NCI-H2107 treated with DMSO at 0.1 percent for 48 hours (cell line): ENCODE data around the gene GLG1.

Source experiments
- DNase-seq: peaks from one replicate; lab custom pipeline; 2025; ENCODE audit not compliant: unreplicated experiment; lab: John Stamatoyannopoulos, UW

Gene GLG1

DNA sequence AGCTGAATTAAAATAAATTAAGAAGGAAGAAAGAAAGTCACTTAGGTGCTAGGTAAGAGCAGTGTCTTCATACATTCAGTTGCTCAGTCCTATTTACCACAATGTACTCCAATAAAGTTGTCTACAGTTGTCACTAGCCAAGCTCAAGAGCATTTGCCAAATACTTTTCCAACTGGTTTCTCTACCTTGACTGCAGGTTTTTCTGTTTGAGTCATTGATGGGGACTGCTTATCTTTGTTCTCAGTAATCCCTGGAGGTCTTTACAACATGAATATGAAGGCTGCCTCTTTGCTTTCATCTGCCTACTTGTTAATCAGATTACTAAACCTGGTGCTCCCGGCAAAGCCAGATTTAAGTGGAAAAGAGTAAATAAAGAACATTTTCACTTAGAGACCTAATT lies 121.0 kb downstream of the GLG1 start:
- DNase-seq, result no peak

DNA sequence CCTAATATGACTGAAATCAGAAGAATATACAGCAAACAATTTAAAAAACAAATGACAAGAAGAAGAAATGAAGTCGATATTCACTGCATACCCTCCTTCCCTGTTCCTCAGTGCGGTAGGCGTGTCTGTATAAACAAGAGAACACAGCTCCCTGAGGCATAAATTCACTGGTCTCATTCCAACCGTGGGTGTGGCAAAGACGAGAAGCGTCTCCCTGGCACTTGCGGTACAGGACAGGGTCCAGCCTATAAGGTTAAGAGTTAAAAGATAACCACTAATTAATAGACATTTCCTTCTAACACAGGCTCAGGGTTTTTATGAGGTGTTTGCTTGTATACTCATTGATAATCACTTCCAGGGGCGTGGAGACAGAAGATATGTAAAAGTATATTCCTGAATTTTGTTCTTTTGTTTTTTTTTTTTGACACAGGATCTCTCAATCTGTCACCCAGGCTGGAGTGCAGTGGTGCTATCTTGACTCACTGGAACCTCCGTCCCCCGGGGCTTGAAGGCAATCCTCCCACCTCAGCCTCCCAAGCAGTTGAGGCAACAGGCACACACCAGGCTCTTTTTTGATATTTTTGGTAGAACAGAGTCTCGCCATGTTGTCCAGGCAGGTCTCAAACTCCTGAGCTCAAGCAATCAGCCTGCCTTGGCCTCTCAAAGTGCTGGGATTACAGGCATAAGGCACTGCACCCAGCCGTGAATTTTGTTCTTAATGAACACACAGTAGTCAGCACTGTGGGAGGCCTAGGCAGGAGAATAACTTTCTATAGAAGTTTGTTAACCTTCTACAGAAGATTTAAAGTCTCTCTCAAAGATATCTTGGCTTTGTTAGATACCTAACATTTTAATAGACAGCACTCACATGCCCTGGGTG lies 126.5 kb downstream of the GLG1 start:
- DNase-seq, result no peak

DNA sequence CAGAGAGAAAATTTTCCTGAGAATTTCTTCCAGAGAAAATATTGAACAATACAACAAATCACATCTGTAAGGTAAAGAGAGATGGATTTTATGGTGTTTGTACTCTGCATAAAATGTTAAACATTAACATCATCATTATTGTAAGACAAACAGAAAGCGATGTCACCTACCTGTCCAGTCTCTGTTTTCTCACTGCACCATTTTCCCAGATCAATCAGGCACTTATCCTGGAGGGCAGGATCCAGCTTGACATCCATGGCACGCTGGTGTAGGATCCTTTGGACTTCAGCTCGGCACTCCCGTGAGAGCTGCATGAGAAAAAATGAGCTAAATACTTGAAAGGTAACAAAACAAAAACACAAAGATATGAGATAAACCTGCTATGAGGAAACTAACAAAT lies 129.7 kb downstream of the GLG1 start:
- DNase-seq, result no peak

DNA sequence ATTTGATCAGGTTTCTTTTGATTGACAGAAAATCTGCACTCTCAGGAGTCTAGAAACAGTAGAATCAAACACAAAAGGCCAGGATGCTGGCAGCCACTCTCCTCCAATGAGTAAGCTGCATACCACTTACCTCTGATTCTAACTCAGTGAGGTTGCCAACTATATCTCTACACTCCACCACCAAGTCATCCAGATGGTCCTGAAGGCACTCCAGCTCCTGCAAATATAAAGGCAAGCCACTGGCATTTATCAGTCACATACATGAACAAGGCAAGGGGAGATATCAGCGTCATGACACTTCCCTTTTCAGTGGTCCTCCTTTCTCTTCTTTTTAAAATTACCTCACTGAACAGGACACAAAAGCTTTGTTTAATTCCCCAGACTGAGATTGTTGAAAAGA lies 132.5 kb downstream of the GLG1 start:
- DNase-seq, result no peak

DNA sequence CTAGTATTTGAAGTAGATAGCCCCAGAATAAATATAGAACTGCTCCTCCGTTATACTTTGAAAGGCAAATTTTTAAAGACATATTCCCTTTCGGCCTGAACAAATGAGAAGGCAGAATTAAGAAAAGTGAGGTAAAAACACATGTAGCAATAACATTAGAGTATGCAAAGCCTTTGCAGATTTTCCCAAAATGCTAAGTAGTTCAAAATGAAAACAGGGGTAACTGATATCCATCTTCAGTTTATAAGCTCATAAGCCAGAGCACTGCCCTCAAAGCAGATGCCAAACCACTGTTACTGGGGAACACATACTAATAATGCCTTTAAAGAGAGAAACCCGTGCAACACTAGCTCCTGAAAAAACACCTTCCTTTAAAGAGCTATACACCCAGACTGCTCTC lies 134.4 kb downstream of the GLG1 start:
- no peak for DNase-seq

DNA sequence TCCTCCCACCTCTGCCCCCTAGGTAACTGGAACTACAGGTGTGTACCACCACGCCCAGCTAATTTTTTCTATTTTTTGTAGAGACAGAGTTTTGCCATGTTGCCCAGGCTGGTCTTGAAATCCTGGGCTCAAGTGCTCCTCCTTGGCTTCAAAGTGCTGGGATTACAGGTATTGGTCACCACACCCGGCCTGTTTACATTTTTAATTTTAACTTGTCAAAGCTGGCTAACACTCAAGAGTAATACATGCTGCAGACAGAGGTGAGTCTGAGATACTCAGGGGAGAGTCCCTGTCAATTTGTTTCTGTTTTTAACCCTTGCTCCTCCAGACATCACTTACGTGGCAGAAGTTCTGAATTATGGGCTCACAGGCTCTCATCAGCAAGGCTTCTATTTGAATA lies 134.9 kb downstream of the GLG1 start:
- DNase-seq, result no peak

DNA sequence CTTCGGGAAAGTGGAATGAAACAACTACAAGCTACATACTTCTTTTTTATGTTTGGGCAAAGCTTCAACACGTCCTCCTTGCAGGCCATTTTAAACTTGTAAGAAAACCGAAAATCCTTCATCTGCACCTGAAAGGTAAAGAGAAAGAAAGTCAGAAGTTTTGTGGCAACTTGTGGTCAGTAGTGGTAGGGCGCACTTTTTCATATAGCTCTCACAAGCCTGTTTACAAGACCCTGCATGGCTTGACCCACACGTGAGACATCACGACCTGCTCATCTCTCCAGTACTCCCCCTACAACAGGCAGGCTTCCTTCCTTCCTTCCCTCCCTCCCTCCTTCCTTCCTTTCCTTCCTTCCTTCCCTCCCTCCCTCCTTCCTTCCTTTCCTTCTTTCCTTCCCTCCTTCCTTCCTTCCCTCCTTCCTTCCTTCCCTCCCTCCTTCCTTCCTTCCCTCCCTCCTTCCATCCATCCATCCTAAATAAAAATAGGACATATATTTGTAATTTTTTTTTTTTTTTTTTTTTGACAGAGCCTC lies 136.9 kb downstream of the GLG1 start:
- DNase-seq, result no peak

DNA sequence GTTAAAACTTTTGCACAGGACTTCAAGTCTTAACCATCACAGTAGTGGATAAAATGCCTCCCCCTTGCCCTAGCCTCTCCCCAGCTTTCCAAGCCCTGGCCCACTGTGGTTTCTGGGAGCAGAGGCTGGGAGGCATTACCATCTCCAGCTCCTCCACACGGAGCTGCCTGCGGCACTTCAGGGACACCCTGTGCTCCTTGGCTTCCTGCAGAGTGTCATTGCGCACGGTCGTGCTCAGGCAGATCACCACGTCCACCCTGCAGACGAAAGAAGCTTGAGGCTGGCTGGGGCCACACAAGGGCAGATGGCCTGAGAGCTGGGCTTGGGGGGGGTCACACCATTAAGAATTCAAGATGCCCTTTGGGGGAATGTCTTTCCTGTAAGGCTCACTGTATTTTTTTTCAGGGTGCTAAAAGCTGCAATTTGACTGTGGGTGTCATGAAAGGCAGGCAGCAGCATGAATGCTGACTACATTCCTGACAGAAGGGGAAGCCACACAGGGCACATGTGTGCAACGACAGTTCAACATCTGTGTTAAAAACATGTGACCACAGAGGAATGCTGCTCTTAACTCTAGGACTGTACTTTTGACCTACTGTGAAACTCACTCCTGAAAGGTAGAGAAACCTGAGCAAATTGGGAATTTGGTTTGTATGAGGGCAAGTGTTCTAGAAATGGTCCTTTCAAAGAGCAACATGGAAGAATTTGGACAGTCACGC lies 137.9 kb downstream of the GLG1 start:
- DNase-seq, result no peak

DNA sequence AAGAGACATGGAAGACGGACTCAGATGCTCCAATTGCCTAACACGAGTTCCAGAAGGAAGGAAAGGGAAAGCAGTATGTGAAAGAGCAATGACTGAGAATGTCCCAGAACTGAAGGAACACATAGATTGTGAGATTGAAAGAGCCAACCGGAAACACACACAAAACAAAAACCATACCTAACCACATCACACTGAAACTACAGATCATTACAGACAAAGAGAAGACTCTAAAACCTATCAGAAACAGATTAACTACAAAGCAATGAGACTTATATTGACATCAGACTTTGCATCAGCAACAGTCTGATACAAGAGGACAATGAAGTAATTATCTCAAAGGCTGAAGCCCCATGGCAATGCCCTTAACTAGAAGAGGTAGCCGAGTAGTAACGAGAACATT lies 140.0 kb downstream of the GLG1 start:
- no peak for DNase-seq

DNA sequence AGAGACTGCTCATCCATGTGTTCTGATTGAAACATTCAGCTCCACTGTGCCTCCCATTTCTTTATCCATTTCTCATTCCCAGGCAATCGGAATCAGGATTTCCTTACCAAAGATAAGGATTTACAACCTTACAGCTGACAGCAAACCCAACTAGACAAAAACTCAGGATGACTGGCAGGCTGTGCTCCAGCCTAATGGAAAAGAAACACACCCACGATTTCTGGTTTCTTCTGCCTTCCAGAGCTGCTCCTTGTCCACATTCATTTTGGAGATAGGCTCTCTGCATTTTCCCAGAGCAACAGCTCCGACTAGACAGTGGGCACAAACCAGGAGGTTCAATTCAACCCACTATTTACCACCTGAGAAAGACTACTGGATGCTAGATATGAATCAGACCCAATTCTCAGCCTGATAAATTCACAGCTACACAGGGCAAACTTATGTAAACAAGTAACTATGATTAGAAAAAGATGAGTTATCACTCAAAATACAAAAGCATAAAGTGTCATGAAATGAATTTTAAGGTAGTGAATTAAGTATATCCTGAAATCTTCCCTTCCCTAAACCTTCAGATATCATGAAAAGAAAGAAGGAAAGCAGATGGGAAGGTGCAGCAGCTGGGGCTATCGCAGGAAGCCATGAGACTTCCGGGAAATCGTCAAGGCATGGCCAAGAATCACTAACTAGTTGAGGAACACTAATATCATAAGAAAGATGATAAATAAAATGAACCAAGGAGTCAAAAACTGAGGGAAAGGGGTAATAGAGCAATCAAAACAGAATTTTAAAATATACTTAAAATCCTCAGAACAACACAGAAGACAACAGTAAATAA lies 140.8 kb downstream of the GLG1 start:
- DNase-seq, result no peak

DNA sequence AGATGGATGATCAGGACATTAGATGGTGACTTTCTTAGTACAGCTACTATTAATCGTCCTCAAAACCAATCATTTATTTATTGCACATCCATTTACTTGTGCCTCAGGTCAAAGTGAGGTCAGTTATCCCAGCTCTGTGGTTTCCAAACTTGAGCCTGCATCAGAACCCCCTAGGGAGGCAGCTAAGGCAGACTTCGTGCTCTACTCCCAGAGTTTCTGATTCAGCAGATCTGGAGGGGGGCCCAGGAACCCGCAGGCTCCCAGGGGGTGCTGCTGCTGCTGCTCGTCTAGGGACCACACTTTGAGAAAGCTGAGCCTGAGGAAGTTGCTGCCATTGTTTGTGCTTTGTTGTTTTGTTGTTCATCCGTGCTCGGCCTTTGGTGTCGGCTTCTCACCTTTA lies 141.6 kb downstream of the GLG1 start:
- DNase-seq, result no peak

DNA sequence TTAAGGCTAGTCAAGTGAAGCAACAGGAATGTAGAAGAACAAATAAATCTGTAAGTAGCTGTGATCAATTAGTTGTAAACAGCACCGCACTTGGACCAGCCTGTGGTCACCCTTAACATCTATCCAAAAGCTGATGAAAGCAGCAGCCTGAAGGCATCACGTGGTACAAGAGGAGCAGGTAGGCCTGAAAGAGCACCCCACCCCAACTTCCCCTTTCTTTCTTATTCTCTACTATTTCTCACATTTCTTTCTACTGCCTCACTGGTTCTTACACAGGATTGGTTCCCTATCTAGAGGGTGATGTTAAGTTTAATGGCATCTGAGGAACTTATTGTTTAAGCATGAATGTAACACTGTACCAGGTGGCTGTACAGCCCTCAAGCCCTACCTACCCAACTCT lies 143.0 kb downstream of the GLG1 start:
- DNase-seq, result no peak

DNA sequence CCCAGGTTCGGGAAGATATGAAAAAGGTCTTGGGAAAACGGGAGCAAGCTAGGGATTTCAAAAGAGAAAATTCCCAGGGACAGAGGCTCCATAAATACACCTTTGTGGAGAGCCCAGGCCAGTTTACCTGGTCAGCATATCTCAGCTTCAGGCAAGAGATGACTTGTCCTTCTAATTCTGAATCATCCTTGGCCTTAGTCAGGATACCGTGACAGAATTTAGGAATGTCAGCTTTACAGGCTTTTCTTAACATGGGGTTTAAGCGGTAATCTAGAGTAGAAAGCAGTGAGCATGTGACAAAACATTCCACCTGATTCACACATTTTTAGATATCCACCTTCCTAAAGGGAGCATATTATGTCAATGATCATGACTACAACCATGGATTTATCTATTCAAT lies 144.6 kb downstream of the GLG1 start:
- no peak for DNase-seq

DNA sequence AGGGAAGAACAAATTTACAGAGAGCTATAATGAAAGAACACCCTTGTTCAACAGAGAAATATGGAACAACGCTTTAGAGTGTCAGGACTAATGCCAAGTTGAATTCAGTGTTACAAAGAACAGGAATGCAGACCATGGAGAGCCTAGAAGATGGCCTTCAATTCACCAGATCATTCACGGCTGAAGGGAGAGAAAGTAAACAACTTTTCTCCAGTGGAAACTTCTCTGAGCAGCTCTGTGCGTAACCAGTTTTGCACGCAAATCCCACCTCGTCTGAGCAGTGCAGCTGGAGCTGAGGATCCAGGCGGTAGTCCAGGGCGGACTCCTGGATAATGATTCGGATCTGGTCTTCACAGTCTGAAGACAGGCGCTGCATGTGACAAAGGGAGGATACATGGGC lies 145.1 kb downstream of the GLG1 start:
- DNase-seq, result no peak

DNA sequence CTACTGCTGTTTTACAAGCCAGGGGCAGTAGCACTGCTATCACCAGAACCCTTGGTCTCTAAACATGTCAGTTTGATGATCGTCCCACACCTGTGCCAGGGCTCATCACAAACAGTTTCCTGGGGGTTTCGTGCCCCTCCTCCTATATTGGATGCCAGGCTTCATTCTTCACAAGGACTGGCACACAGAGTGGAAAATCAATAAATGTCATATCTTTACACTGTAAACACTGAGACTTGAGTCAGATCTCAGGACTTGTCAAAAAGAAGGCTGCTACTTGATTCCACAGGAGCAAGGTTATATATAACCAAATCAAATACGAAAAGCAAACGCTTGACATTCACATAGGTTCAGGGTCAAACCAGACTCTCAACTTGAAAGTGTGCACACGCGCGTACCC lies 146.4 kb downstream of the GLG1 start:
- DNase-seq, result no peak

DNA sequence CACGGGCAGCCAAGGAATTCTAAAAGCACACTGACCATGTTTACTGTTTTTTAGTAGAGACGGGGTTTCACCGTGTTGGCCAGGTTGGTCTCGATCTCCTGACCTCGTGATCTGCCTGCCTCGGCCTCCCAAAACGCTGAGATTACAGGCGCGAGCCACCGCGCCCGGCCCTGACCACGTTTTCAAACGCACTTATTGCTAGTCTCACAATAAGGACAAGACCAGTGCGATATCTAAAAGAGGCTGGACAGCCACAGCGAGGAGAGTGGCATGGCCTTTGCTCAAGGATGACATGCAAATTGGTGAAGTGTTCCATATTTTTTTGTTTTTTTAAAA lies 150.7 kb downstream of the GLG1 start:
- DNase-seq, result no peak

DNA sequence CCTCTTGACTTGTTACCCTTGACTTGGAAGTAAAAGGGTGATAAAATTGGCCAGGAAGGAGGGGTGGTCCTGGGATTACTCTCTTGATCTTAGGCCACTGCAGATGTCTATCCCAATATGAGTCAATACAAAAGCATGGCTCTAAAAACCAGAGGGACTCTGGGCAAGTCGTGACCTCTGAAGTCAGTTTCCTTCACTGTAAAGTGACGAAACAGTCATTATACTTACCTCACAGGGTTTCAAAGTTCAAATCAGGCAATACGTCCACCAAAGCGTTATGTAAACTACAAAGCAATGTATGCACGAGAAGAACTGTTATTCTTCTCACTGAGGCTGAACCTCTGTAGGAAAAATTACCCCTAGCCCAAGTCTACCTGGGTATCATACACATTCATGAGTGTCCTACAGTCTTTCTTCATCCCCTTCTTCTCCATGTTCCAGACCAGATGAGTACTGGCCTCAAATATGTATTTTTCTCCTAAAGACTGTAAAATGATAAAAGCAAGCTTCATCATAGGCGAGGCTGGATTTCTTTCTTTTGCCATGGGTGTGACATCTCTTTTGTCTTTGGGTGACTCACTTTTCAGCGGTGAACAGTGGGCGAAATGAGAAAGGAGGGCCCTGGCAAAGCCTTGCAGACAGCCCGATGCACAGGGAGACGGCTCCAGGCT lies 151.2 kb downstream of the GLG1 start:
- DNase-seq, result no peak

DNA sequence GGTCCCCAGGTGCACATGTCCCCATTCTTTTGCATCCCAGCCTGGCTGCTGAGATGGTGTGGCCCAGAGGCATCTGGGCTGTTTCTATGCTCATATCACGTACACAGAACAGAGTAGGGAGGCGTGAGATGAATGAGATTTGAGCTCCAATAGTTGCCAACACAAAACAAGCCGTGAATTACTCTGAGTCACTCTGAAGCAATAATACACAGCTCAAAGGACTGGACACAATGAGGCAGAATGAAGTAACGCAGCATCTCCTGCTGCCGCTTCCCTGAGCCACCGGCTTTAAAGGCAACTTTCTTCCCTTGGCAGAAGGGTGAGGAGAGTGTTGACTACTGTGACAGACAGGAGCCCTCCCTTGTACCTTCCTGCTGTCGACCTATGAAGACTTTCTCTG lies 151.7 kb downstream of the GLG1 start:
- DNase-seq, result no peak

DNA sequence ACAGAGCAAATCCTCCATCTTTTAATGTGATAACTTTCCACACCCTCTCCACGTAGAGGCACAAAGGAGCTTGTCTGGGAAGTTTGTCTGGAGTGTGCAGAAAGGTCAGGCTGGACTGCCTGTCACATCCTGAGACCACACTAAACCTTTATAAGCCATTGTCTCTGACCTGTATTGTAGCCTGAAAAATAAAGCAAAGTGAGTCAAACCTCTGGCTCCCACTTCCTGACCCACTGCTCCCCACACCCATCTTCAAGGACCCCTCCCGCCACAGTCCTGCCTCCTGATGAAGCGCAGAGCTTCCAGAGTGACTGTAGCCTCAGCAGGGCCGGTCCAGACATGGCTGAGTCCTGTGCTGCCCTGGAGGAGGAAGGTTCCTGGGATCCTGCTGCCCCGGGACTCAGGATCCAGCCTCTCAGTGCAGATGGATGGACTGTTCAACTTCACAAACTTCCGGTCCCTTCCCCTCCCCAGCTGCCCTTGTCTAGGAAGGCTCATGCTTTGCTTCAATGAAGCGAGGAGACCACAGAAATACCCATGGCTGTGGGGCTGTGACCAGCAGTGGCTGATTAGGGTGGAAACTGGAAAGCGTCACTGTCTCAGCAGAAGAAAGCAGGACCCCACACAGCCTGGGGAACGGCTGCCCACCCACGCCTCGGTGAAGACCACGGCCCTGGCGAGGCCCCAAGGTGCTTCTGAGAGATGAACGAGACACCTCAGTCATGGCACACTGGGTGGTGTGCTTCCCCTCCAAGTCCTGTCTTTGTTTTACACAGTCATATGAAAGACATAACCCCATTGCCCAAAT lies 154.8 kb downstream of the GLG1 start:
- DNase-seq, result no peak
